SK-N-SH (cell line): Measurements from ENCODE around the gene EXOC4. TPM values are rescaled to one million over a fixed set of nuclear protein-coding genes. Genes with fewer than 3 reads are reported as not detected.

Experiments
- CTCF ChIA-PET: fragments of 300-600, 350-600 bp; formaldehyde crosslinking; extraction: SDS; loops from one replicate; lab custom pipeline; 2021; lab: Yijun Ruan, JAX
- POLR2A ChIA-PET: fragments of 350-600 bp; sonication (Branson Sonifier 250); formaldehyde crosslinking; extraction: SDS; loops from one replicate; lab custom pipeline; 2020; ENCODE audit warnings: antibody characterized with exemption, inconsistent platforms; lab: Yijun Ruan, JAX
- DNase-seq: peaks from one replicate; pipeline ENCODE4 v3.0.0; 2012
- H2AFZ ChIP-seq: fragments of 200-600 bp; sonication (generic); 2 replicates; pipeline ENCODE4 v1.8.1; 2016; ENCODE audit warnings: antibody characterized with exemption, mild to moderate bottlenecking, low read depth
- H3F3A ChIP-seq: fragments of 200-600 bp; sonication (generic); replicated peaks from 2 replicates; pipeline ENCODE3; 2016; ENCODE audit warnings: antibody characterized with exemption, mild to moderate bottlenecking; ENCODE audit not compliant: insufficient read depth
- H3K27ac ChIP-seq, 2 experiments: fragments of 200-500 bp in 1 of 2; fragments of 200-600 bp in 1 of 2; sonication (Bioruptor generic) in 1 of 2; sonication (generic), shearing (Covaris generic) in 1 of 2; 2 replicates each; pipeline versions ENCODE4 v1.5.1 to v1.6.1; 2014 to 2016; ENCODE audit warnings: low read depth in 2 of 2, inconsistent platforms in 1 of 2, low read length in 1 of 2, mild to moderate bottlenecking in 1 of 2, mixed read lengths in 1 of 2
- H3K27me3 ChIP-seq: fragments of 200-600 bp; sonication (generic), shearing (Covaris generic); 2 replicates; pipeline ENCODE4 v1.6.1; 2016; ENCODE audit warnings: mixed run types; ENCODE audit not compliant: insufficient read depth
- H3K36me3 ChIP-seq, 2 experiments: fragments of 200-500 bp in 1 of 2; fragments of 200-600 bp in 1 of 2; sonication (Bioruptor generic) in 1 of 2; sonication (generic) in 1 of 2; replicated peaks in 1 of 2; 2 replicates each; pipeline versions ENCODE3 to v1.5.1; 2014 to 2016; ENCODE audit warnings: low read length in 1 of 2, mild to moderate bottlenecking in 1 of 2; ENCODE audit not compliant: insufficient read depth in 2 of 2, control insufficient read depth in 1 of 2
- H3K4me1 ChIP-seq, 2 experiments: fragments of 200-500 bp in 1 of 2; fragments of 200-600 bp in 1 of 2; sonication (Bioruptor generic) in 1 of 2; sonication (generic), shearing (Covaris generic) in 1 of 2; 2 replicates each; pipeline versions ENCODE4 v1.5.1 to v1.6.1; 2014 to 2016; ENCODE audit warnings: low read depth in 1 of 2, low read length in 1 of 2, mixed run types in 1 of 2; ENCODE audit not compliant: insufficient read depth in 2 of 2, control insufficient read depth in 1 of 2
- H3K4me2 ChIP-seq: fragments of 200-600 bp; sonication (generic), shearing (Covaris generic); 2 replicates; pipeline ENCODE4 v1.6.1; 2017; ENCODE audit warnings: mixed run types
- H3K4me3 ChIP-seq, 2 experiments: fragments of 200-500 bp in 1 of 2; fragments of 200-600 bp in 1 of 2; sonication (Bioruptor generic) in 1 of 2; sonication (generic), shearing (Covaris generic) in 1 of 2; 2 replicates each; pipeline versions ENCODE4 v1.5.1 to v1.8.1; 2014 to 2016; ENCODE audit warnings: low read depth in 2 of 2, inconsistent platforms in 1 of 2, low read length in 1 of 2, mild to moderate bottlenecking in 1 of 2, mixed read lengths in 1 of 2, moderate library complexity in 1 of 2
- H3K79me2 ChIP-seq: fragments of 200-600 bp; sonication (generic); 2 replicates; pipeline ENCODE4 v1.8.1; 2017; ENCODE audit warnings: mild to moderate bottlenecking; ENCODE audit not compliant: insufficient read depth
- H3K9ac ChIP-seq: fragments of 200-600 bp; sonication (generic); 2 replicates; pipeline ENCODE4 v1.6.1; 2017; ENCODE audit warnings: mixed run types
- H3K9me2 ChIP-seq: fragments of 200-600 bp; sonication (generic); 2 replicates; pipeline ENCODE4 v1.6.1; 2017; ENCODE audit warnings: mixed run types
- H3K9me3 ChIP-seq: fragments of 200-600 bp; sonication (generic); 2 replicates; pipeline ENCODE4 v1.6.1; 2017; ENCODE audit warnings: mixed run types, mild to moderate bottlenecking, moderate library complexity
- H4K20me1 ChIP-seq: fragments of 200-600 bp; sonication (generic); 2 replicates; pipeline ENCODE4 v1.6.1; 2017; ENCODE audit warnings: mild to moderate bottlenecking, mixed run types; ENCODE audit not compliant: insufficient read depth
- CHD2 ChIP-seq: fragments of 150-350 bp; IDR thresholded peaks from 2 replicates; pipeline ENCODE4 v1.6.1; 2018; ENCODE audit warnings: low read length; ENCODE audit not compliant: partially characterized antibody
- CTCF ChIP-seq: fragments of 200-600 bp; sonication (generic); IDR thresholded peaks from 2 replicates; pipeline ENCODE4 v1.6.1; 2017; ENCODE audit warnings: antibody characterized with exemption, mild to moderate bottlenecking, moderate library complexity
- EZH2phosphoT487 ChIP-seq: fragments of 200-600 bp; sonication (generic); IDR thresholded peaks from 2 replicates; pipeline ENCODE4 v1.6.1; 2017; ENCODE audit warnings: low read depth, mixed run types, mild to moderate bottlenecking, antibody characterized with exemption, moderate library complexity, borderline replicate concordance
- FOSL2 ChIP-seq: IDR thresholded peaks from 2 replicates; pipeline ENCODE4 v1.4.0; 2012; ENCODE audit warnings: low read depth, mild to moderate bottlenecking, moderate library complexity, borderline replicate concordance
- FOXJ3 ChIP-seq: sonication (generic); formaldehyde crosslinking; IDR thresholded peaks from 2 replicates; pipeline ENCODE4 v1.5.1; 2020; ENCODE audit warnings: mild to moderate bottlenecking, missing genetic modification reagents
- FOXM1 ChIP-seq: IDR thresholded peaks from 2 replicates; pipeline ENCODE4 v1.4.0; 2012; ENCODE audit warnings: low read depth, mild to moderate bottlenecking
- GATA2 ChIP-seq: sonication (generic); formaldehyde crosslinking; IDR thresholded peaks from 2 replicates; pipeline ENCODE4 v1.5.0; 2020; ENCODE audit warnings: mild to moderate bottlenecking, missing genetic modification reagents
- IRF3 ChIP-seq: fragments of 150-350 bp; IDR thresholded peaks from 2 replicates; pipeline ENCODE4 v1.6.1; 2016; ENCODE audit warnings: mild to moderate bottlenecking, low read depth, low read length
- JUND ChIP-seq: IDR thresholded peaks from 2 replicates; pipeline ENCODE4 v1.4.0; 2012
- MAX ChIP-seq: IDR thresholded peaks from 2 replicates; pipeline ENCODE4 v1.4.0; 2012; ENCODE audit warnings: low read depth
- NFIC ChIP-seq: IDR thresholded peaks from 2 replicates; pipeline ENCODE4 v1.4.0; 2012; ENCODE audit warnings: borderline replicate concordance
- NRF1 ChIP-seq: IDR thresholded peaks from 2 replicates; pipeline ENCODE4 v1.6.1; 2012; ENCODE audit warnings: low read depth, mild to moderate bottlenecking, low read length
- PBX3 ChIP-seq: IDR thresholded peaks from 2 replicates; pipeline ENCODE4; 2012
- RFX5 ChIP-seq: IDR thresholded peaks from 2 replicates; pipeline ENCODE4 v1.6.1; 2012; ENCODE audit warnings: mild to moderate bottlenecking, improper control_type of control experiment, low read length
- SMC3 ChIP-seq: IDR thresholded peaks from 2 replicates; pipeline ENCODE4 v1.6.1; 2012; ENCODE audit warnings: low read depth, low read length, improper control_type of control experiment
- TEAD4 ChIP-seq: IDR thresholded peaks from 2 replicates; pipeline ENCODE4 v1.4.0; 2012; ENCODE audit warnings: mild to moderate bottlenecking, borderline replicate concordance; ENCODE audit not compliant: insufficient read depth
- WGBS: methylation state at CpG from one replicate; pipeline ENCODE4 v1.1.6; 2017; ENCODE audit warnings: low lambda C conversion rate; 5-methylcytosine and 5-hydroxymethylcytosine counted together
- polyA plus RNA-seq, 3 experiments: library from polyadenylated mRNA; depleted of rRNA; stranded (reverse); fragments of >200 nt; gene quantifications; 2 replicates each; pipeline ENCODE4 v1.2.3, GENCODE V29; 2012

The EXOC4 gene
- polyA plus RNA-seq, 1 of the 3 experiments (the other 2 are of a cell fraction), result 37.3 TPM

GRCh38 chr7:133697585-133697984 lies 444.7 kb downstream of the EXOC4 start:
- H3K9me2 ChIP-seq, result no peaks in the 10 kb centered on the region
- H3K4me2 ChIP-seq, result no peak overlapping the region
- TF ChIP-seq FOXM1, result no peak
- no peak for TF ChIP-seq FOXJ3 (CRISPR knock-in tag)
- TF ChIP-seq IRF3, result no peak
- TF ChIP-seq GATA2 (CRISPR knock-in tag), result no peak
- no peak for TF ChIP-seq RFX5
- TF ChIP-seq CHD2, result no peak
- TF ChIP-seq JUND, result no peak
- TF ChIP-seq NFIC, result no peak
- TF ChIP-seq NRF1, result no peak
- no peak for TF ChIP-seq FOSL2
- TF ChIP-seq EZH2phosphoT487, result no peak
- TF ChIP-seq SMC3, result no peak
- no peak for TF ChIP-seq MAX
- no peaks in the 10 kb centered on the region for H3K27me3 ChIP-seq
- no peak for DNase-seq
- WGBS, result 96% methylated on average over 4 of the region's 4 CpGs
- H4K20me1 ChIP-seq, result peaks cover 5% of the 10 kb centered on the region; the same call in 1 of the 2 replicates
- H3K9ac ChIP-seq, result no peak overlapping the region
- ChIA-PET POLR2A (no interaction called here), CTCF (interaction anchor here (1.0 to 1.8 kb wide), 4 partner anchors 14 to 141 kb away, joined by 3 to 4 read pairs (median 4); no protein-coding TSS in a partner anchor)
- H2AFZ ChIP-seq, result no peak overlapping the region
- H3K4me1 ChIP-seq, result peaks cover 10 to 13% of the 10 kb centered on the region in 2 experiments; a peak in 3 of 4 replicates
- no peaks in the 10 kb centered on the region for H3K36me3 ChIP-seq
- H3K4me3 ChIP-seq, result no peak overlapping the region
- H3F3A ChIP-seq, result peaks cover 3% of the 10 kb centered on the region
- H3K27ac ChIP-seq, result no peak overlapping the region
- no peaks in the 10 kb centered on the region for H3K79me2 ChIP-seq
- no peaks in the 10 kb centered on the region for H3K9me3 ChIP-seq

- Histone ChIP-seq H4K20me1 (peaks cover 5% of the 10 kb centered on the region; the same call in 1 of the 2 replicates), H3K27me3 (no peaks in the 10 kb centered on the region), H3K4me1 (peaks cover 15 to 17% of the 10 kb centered on the region in 2 experiments; a peak in 3 of 4 replicates), H3K27ac (no peak overlapping the region), H3K4me2 (no peak overlapping the region), H3K79me2 (no peaks in the 10 kb centered on the region), H3K4me3 (no peak overlapping the region), H3K9me3 (no peaks in the 10 kb centered on the region), H3K9ac (no peak overlapping the region), H2AFZ (no peak overlapping the region), H3K9me2 (no peaks in the 10 kb centered on the region), H3F3A (peaks cover 8% of the 10 kb centered on the region), H3K36me3 (no peaks in the 10 kb centered on the region)
- CTCF ChIA-PET, result interaction anchor here (1.0 to 1.8 kb wide), 4 partner anchors 13 to 142 kb away, joined by 3 to 4 read pairs (median 4); no protein-coding TSS in a partner anchor
- 97% methylated on average over 6 of the region's 6 CpGs for WGBS
- POLR2A ChIA-PET, result no interaction called here
- DNase-seq, result no peak
- peak; percentile 25; the same call in 1 of the 2 replicates for TF ChIP-seq JUND
- no peak for TF ChIP-seq FOXJ3 (CRISPR knock-in tag)
- TF ChIP-seq TEAD4, result no peak
- TF ChIP-seq FOXM1, result no peak
- TF ChIP-seq PBX3, result no peak
- TF ChIP-seq NFIC, result no peak
- TF ChIP-seq SMC3, result no peak
- TF ChIP-seq MAX, result no peak
- no peak for TF ChIP-seq CTCF
- TF ChIP-seq FOSL2, result peak; percentile 52; the same call in 1 of the 2 replicates
These were observed 445.2 kb downstream of the EXOC4 start for GRCh38 chr7:133698127-133698526.
